HepG2 (cell line): ENCODE data around the gene RALBP1. TPM values are rescaled to one million over a fixed set of nuclear protein-coding genes. Genes with fewer than 3 reads are reported as not detected.

Experiments
- ATAC-seq: fragments of 200-7000 bp; cut with Tn5 transposase; 3 replicates; pipeline ENCODE4 v1.9.1; 2020; ENCODE audit warnings: mild to moderate bottlenecking, moderate library complexity
- BruUV-seq: library from RNA; stranded (reverse); fragments of 400-500 nt; replicated peaks from 2 replicates; lab custom pipeline; 2021; lab: Mats Ljungman, UMichigan
- CTCF ChIA-PET: fragments of 300-600 bp; formaldehyde crosslinking; extraction: SDS; loops from one replicate; lab custom pipeline; 2021; ENCODE audit warnings: low total read pairs, inconsistent platforms, low intra/inter-chr PET ratio; lab: Yijun Ruan, JAX
- POLR2A ChIA-PET: fragments of 350-600 bp; sonication (Branson Sonifier 250); formaldehyde crosslinking; loops from one replicate; lab custom pipeline; 2020; ENCODE audit warnings: antibody characterized with exemption, inconsistent platforms; lab: Yijun Ruan, JAX
- DNase-seq: peaks from one replicate; pipeline ENCODE4 v3.0.0-alpha.2; 2015; ENCODE audit warnings: low spot score
- FAIRE-seq: peaks from 3 replicates; lab custom pipeline; 2011; peaks lifted over from hg19 to GRCh38; lab: Jason Lieb, UNC
- H2AFZ ChIP-seq: one replicate; pipeline ENCODE4 v1.6.1; 2011; ENCODE audit warnings: low read length, inconsistent platforms
- H3K27ac ChIP-seq: fragments of 300-600 bp; 3 replicates; pipeline ENCODE4 v1.8.0; 2011; ENCODE audit warnings: mixed run types, mild to moderate bottlenecking, mixed read lengths, low read length, inconsistent platforms; ENCODE audit not compliant: insufficient read depth; ENCODE audit errors: extremely low read length
- H3K27me3 ChIP-seq, 2 experiments: fragments of 200-600 bp in 1 of 2; 2 replicates in 1 of 2; 3 replicates in 1 of 2; pipeline versions ENCODE4 v1.6.0 to v1.8.0; 2011; ENCODE audit warnings: low read length in 2 of 2, mild to moderate bottlenecking in 2 of 2, moderate library complexity in 2 of 2, inconsistent platforms in 1 of 2; ENCODE audit not compliant: insufficient read depth in 2 of 2, control insufficient read depth in 1 of 2
- H3K36me3 ChIP-seq, 2 experiments: fragments of 200-600 bp in 1 of 2; replicated peaks in 1 of 2; 2 replicates in 1 of 2; 3 replicates in 1 of 2; pipeline versions ENCODE4 v1.5.1 to v1.8.0; 2011; ENCODE audit warnings: low read length in 2 of 2, inconsistent platforms in 1 of 2; ENCODE audit not compliant: insufficient read depth in 2 of 2, control insufficient read depth in 1 of 2
- H3K4me1 ChIP-seq: 2 replicates; pipeline ENCODE4 v1.5.1; 2012; ENCODE audit warnings: low read length, inconsistent platforms; ENCODE audit not compliant: insufficient read depth
- H3K4me2 ChIP-seq: 2 replicates; pipeline ENCODE4 v1.6.0; 2011; ENCODE audit warnings: low read depth, low read length, inconsistent platforms
- H3K4me3 ChIP-seq, 3 experiments: fragments of 200-600 bp in 1 of 3; sonication (generic), shearing (Covaris generic) in 1 of 3; replicated peaks in 1 of 3; 2 replicates each; pipeline ENCODE4 v1.5.1; 2011 to 2016; ENCODE audit warnings: low read length in 3 of 3, inconsistent platforms in 2 of 3, low read depth in 2 of 3, mild to moderate bottlenecking in 2 of 3, control low read depth in 1 of 3, mixed read lengths in 1 of 3; ENCODE audit not compliant: insufficient read depth in 1 of 3
- H3K79me2 ChIP-seq: one replicate; pipeline ENCODE4 v1.6.1; 2011; ENCODE audit warnings: low read length, inconsistent platforms; ENCODE audit not compliant: insufficient read depth
- H3K9ac ChIP-seq: 2 replicates; pipeline ENCODE4 v1.6.0; 2011; ENCODE audit warnings: mild to moderate bottlenecking, low read depth, low read length, inconsistent platforms; ENCODE audit not compliant: insufficient read depth
- H3K9me3 ChIP-seq: 2 replicates; pipeline ENCODE4 v1.5.1; 2012; ENCODE audit warnings: mild to moderate bottlenecking, low read length
- H4K20me1 ChIP-seq: 2 replicates; pipeline ENCODE4 v1.6.0; 2011; ENCODE audit warnings: inconsistent platforms, mild to moderate bottlenecking, low read length, moderate library complexity; ENCODE audit not compliant: insufficient read depth
- ADNP ChIP-seq: sonication (generic); formaldehyde crosslinking; IDR thresholded peaks from 2 replicates; pipeline ENCODE4 v1.4.0; 2020; ENCODE audit warnings: missing genetic modification reagents
- ARNT ChIP-seq: fragments of 450-650 bp; IDR thresholded peaks from 2 replicates; pipeline ENCODE4 v1.6.1; 2017
- ATAD3A ChIP-seq: sonication (generic); formaldehyde crosslinking; IDR thresholded peaks from 2 replicates; pipeline ENCODE4 v1.4.0; 2020; ENCODE audit warnings: missing genetic modification reagents
- CAMTA2 ChIP-seq: sonication (generic); formaldehyde crosslinking; IDR thresholded peaks from 2 replicates; pipeline ENCODE4 v1.4.0; 2020; ENCODE audit warnings: mild to moderate bottlenecking, missing genetic modification reagents, borderline replicate concordance
- NCOA1 ChIP-seq: sonication (generic); formaldehyde crosslinking; IDR thresholded peaks from 2 replicates; pipeline ENCODE4 v1.9.0; 2021; ENCODE audit warnings: missing genetic modification reagents
- POLR2A ChIP-seq, 2 experiments: IDR thresholded peaks; 2 replicates each; pipeline ENCODE4 v1.6.1; 2011; ENCODE audit warnings: low read depth in 2 of 2, low read length in 2 of 2, mild to moderate bottlenecking in 1 of 2, moderate library complexity in 1 of 2; ENCODE audit not compliant: insufficient read depth in 1 of 2
- POLR2G ChIP-seq: fragments of 200-400 bp; formaldehyde crosslinking; IDR thresholded peaks from 2 replicates; pipeline ENCODE4 v1.6.1; 2018; ENCODE audit warnings: mild to moderate bottlenecking, low read depth, low read length, moderate library complexity
- RBAK ChIP-seq: sonication (generic); formaldehyde crosslinking; IDR thresholded peaks from 2 replicates; pipeline ENCODE4 v1.5.1; 2020; ENCODE audit warnings: mild to moderate bottlenecking, missing genetic modification reagents
- RFX5 ChIP-seq: IDR thresholded peaks from 2 replicates; pipeline ENCODE4 v1.6.1; 2011; ENCODE audit warnings: low read depth, low read length, improper control_type of control experiment
- SRF ChIP-seq: IDR thresholded peaks from 2 replicates; pipeline ENCODE4 v1.6.1; 2011; ENCODE audit warnings: mild to moderate bottlenecking, low read depth, low read length, moderate library complexity
- ZNF329 ChIP-seq: sonication (generic); formaldehyde crosslinking; IDR thresholded peaks from 2 replicates; pipeline ENCODE4 v1.9.0; 2021; ENCODE audit warnings: low read depth, mild to moderate bottlenecking, missing genetic modification reagents
- ZNF543 ChIP-seq: sonication (generic); formaldehyde crosslinking; IDR thresholded peaks from 2 replicates; pipeline ENCODE4 v1.4.0; 2020; ENCODE audit warnings: mild to moderate bottlenecking, missing genetic modification reagents
- ZNF75D ChIP-seq: sonication (generic); formaldehyde crosslinking; IDR thresholded peaks from 2 replicates; pipeline ENCODE4 v1.8.1; 2023; ENCODE audit warnings: missing genetic modification reagents, mild to moderate bottlenecking, borderline replicate concordance
- ZSCAN31 ChIP-seq: sonication (generic); formaldehyde crosslinking; IDR thresholded peaks from 2 replicates; pipeline ENCODE4 v1.5.0; 2020; ENCODE audit warnings: low read depth, mild to moderate bottlenecking, missing genetic modification reagents
- WGBS: methylation state at CpG from one replicate; pipeline ENCODE4 v1.1.6; 2017; ENCODE audit warnings: low lambda C conversion rate; 5-methylcytosine and 5-hydroxymethylcytosine counted together
- in situ Hi-C: cut with HindIII; loops from 2 replicates; pipeline ENCODE4 v1.10.0; 2017; ENCODE audit warnings: low pct_unique_long_range_greater_than_20kb; ENCODE audit not compliant: extremely low pct_ligation_motif_present
- intact Hi-C: fragments of 100-400 bp; cut with micrococcal nuclease; formaldehyde crosslinking; loops from one replicate; pipeline ENCODE4 v1.10.0; 2022; ENCODE audit not compliant: unreplicated experiment
- polyA plus RNA-seq, 8 experiments: library from polyadenylated mRNA; depleted of rRNA in 3 of 8; stranded (reverse) in 7 of 8; unstranded in 1 of 8; fragments of >200 nt; fragmentation: Illumina TruSeq in 4 of 8; extraction: Trizol in 4 of 8; gene quantifications; 2 replicates each; pipeline versions ENCODE4 v1.2.1 to v1.2.3, GENCODE V29; 2011 to 2016; ENCODE audit warnings: low read depth in 4 of 8, missing spikeins in 1 of 8, mixed read lengths in 1 of 8; ENCODE audit not compliant: insufficient read depth in 1 of 8
- total RNA-seq, 5 experiments: library from RNA; depleted of rRNA; stranded (reverse); fragments of >200 nt; fragmentation: Illumina TruSeq; extraction: Trizol; gene quantifications; 2 replicates each; pipeline ENCODE4 v1.2.3, GENCODE V29; 2016; ENCODE audit warnings: low read depth in 1 of 5
- TF ChIP-seq, protein P1 (sequence below): IDR thresholded peaks from 2 replicates; pipeline ENCODE4 v1.6.1; 2016; ENCODE audit warnings: low read depth, borderline replicate concordance

Gene RALBP1
- total and polyA plus RNA-seq, 2 of the 13 experiments (the other 11 are each of a cell fraction or from before 2014, with no cell fraction given), result 24.5 to 33.1 TPM

- ChIA-PET CTCF (no interaction called here), POLR2A (no interaction called here)
- Histone ChIP-seq H3K4me3 (no peak overlapping the region), H3K79me2 (no peaks in the 10 kb centered on the region), H2AFZ (no peak overlapping the region), H3K36me3 (peaks cover 10 to 63% of the 10 kb centered on the region in 2 experiments), H3K27me3 (no peaks in the 10 kb centered on the region), H3K9ac (no peak overlapping the region), H4K20me1 (peaks cover 2% of the 10 kb centered on the region; the same call in 1 of the 2 replicates), H3K4me2 (no peak overlapping the region), H3K4me1 (no peaks in the 10 kb centered on the region; the same call in 1 of the 2 replicates), H3K27ac (no peak overlapping the region), H3K9me3 (no peaks in the 10 kb centered on the region)
- intact Hi-C loops (loop anchor here (10.0 kb wide), 1 partner anchor 205 kb away; no protein-coding TSS in a partner anchor), in situ Hi-C loops (no loop called here)
- TSS peak; percentile 7 for BruUV-seq
- TF ChIP-seq ADNP (CRISPR knock-in tag), result no peak
- TF ChIP-seq ZNF329 (CRISPR knock-in tag), result no peak
- TF ChIP-seq POLR2G, result no peak
- TF ChIP-seq POLR2A (IDR thresholded peaks at IDR 0.05; ENCODE audit: insufficient read depth in 1 of 2, low read depth in 2 of 2, low read length in 2 of 2), result no peak
- no peak for TF ChIP-seq ZNF75D (CRISPR knock-in tag)
- TF ChIP-seq ARNT, result no peak
- TF ChIP-seq RBAK (CRISPR knock-in tag), result no peak
- TF ChIP-seq, protein P1, sequence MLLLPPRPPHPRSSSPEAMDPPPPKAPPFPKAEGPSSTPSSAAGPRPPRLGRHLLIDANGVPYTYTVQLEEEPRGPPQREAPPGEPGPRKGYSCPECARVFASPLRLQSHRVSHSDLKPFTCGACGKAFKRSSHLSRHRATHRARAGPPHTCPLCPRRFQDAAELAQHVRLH (CRISPR knock-in tag), result no peak
- TF ChIP-seq ZNF543 (CRISPR knock-in tag), result no peak
- no peak for TF ChIP-seq RFX5
- TF ChIP-seq ZSCAN31 (CRISPR knock-in tag), result no peak
- no peak for TF ChIP-seq CAMTA2 (CRISPR knock-in tag)
- TF ChIP-seq NCOA1, result no peak
- no peak for TF ChIP-seq SRF
- TF ChIP-seq ATAD3A, result no peak
- FAIRE-seq, result no peak
- DNase-seq, result no peak
- 80% methylated on average over 3 of the region's 3 CpGs for WGBS
- no peak for ATAC-seq
These were observed 94.9 kb downstream of the RALBP1 start for GRCh38 chr18:9570255-9570654.
